Measurements from ENCODE around the gene OLFML3. TPM values are rescaled to one million over a fixed set of nuclear protein-coding genes. Genes with fewer than 3 reads are reported as not detected.

The OLFML3 gene
- total and polyA plus RNA-seq, 2 of the 8 experiments (the other 6 are each of a cell fraction or from before 2014, with no cell fraction given): 56.0 to 72.3 TPM

DNA sequence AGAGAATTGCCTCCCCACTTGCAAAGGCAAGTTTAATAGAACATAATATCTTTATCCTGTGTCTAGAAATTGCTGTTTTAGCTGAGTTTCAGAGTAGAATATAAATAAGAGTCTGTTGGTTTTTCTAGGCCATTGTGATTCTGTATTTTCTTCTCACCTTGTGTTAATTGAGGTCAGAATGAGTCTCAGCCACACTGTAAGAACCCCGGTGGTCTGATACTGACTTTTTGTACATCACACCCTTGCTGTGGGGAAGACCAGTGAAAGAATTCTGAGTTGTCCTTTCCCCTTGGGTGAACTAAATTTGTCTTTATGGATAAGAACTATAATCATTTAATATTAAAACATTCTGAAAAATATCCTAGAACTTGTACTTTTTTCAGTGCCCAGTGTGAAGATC is 43.3 kb upstream of the OLFML3 start:
- Histone ChIP-seq H3K4me2 (ENCODE audit: insufficient read depth in 1 of 2, low read depth in 2 of 2, low read length in 2 of 2) (no peak overlapping the region), H2AK5ac (ENCODE audit: low read depth, low read length) (no peak overlapping the region), H4K20me1 (replicated peaks in 1 of 2; ENCODE audit: control insufficient read depth in 1 of 2, insufficient read depth in 2 of 2, low read length in 2 of 2) (peaks cover 1 to 9% of the 10 kb centered on the region in 2 experiments), H3K79me1 (ENCODE audit: low read depth, low read length) (peaks cover 5% of the 10 kb centered on the region), H2BK20ac (ENCODE audit: low read length) (no peak overlapping the region), H3K4ac (replicated peaks; ENCODE audit: insufficient read length, low read depth, low read length) (no peak overlapping the region), H4K5ac (ENCODE audit: insufficient read length, low read depth, low read length) (no peak overlapping the region), H3K14ac (ENCODE audit: insufficient read length) (no peak overlapping the region), H3K4me1 (replicated peaks in 1 of 4; ENCODE audit: control insufficient read depth in 3 of 4, insufficient read depth in 4 of 4, low read length in 3 of 4) (peaks cover 0 to 3% (median 1%) of the 10 kb centered on the region in 4 experiments; a peak in 5 of 7 replicates), H3K4me3 (ENCODE audit: extremely low read depth in 1 of 4, insufficient read depth in 2 of 4, low read depth in 3 of 4, low read length in 4 of 4) (no peak overlapping the region), H3K23ac (ENCODE audit: insufficient read length) (no peak overlapping the region), H3K18ac (ENCODE audit: extremely low read depth, low read length) (no peak overlapping the region), H3K9ac (replicated peaks in 1 of 4; ENCODE audit: extremely low read depth in 1 of 4, low read depth in 3 of 4, low read length in 3 of 4) (no peak overlapping the region), H2BK5ac (ENCODE audit: low read depth, low read length) (no peak overlapping the region), H3K56ac (replicated peaks; ENCODE audit: insufficient read length, low read depth, low read length) (no peak overlapping the region), H3K23me2 (ENCODE audit: low read depth, low read length) (no peaks in the 10 kb centered on the region), H2AFZ (ENCODE audit: low read length) (no peak overlapping the region), H2BK15ac (ENCODE audit: low read length) (no peak overlapping the region), H3K36me3 (ENCODE audit: control insufficient read depth in 2 of 4, insufficient read depth in 4 of 4, low read length in 3 of 4) (peaks cover 1 to 7% (median 3%) of the 10 kb centered on the region in 4 experiments; a peak in 6 of 8 replicates), H2BK120ac (replicated peaks; ENCODE audit: low read depth, low read length) (no peak overlapping the region), H3K27me3 (replicated peaks in 1 of 4; ENCODE audit: control insufficient read depth in 3 of 4, extremely low read depth in 1 of 4, insufficient read depth in 3 of 4, low read length in 3 of 4) (no peaks in the 10 kb centered on the region), H3K9me3 (ENCODE audit: insufficient read depth in 2 of 2, low read depth in 1 of 2, low read length in 1 of 2) (no peaks in the 10 kb centered on the region), H3K79me2 (ENCODE audit: control insufficient read depth in 1 of 2, insufficient read depth in 2 of 2, low read length in 2 of 2) (peaks cover 18 to 91% of the 10 kb centered on the region in 2 experiments), H4K91ac (replicated peaks; ENCODE audit: insufficient read length, low read length) (no peak overlapping the region), H3K27ac (ENCODE audit: low read depth, low read length) (no peak overlapping the region), H4K8ac (ENCODE audit: extremely low read depth, insufficient read depth, low read length) (no peak overlapping the region), H2BK12ac (ENCODE audit: low read depth, low read length) (no peak overlapping the region)
- no peak for DNase-seq (ENCODE audit: low read depth in 1 of 2, low spot score in 2 of 2)
- ChIA-PET POLR2A (ENCODE audit: partially characterized antibody) (no interaction called here), CTCF (ENCODE audit: partially characterized antibody) (interaction anchor here (0.7 kb wide), 1 partner anchor 14 kb away, joined by 3 read pairs; no protein-coding TSS in a partner anchor)
- 79% methylated on average over 1 of the region's 1 CpG; no CpG with 5 or more reads in 1 of the 2 experiments for WGBS, 2 experiments (ENCODE audit: extremely low coverage in 1 of 2, insufficient coverage in 1 of 2, insufficient read length in 1 of 2, insufficient replicate concordance in 2 of 2, low coverage in 1 of 2, low lambda C conversion rate in 2 of 2, missing lambda C conversion rate in 1 of 2)
- FAIRE-seq: no peak
- no peak for TF ChIP-seq SIX5 (IDR thresholded peaks at IDR 0.05; ENCODE audit: low read depth, low read length)
- no peak for TF ChIP-seq GTF2F1 (IDR thresholded peaks at IDR 0.05; ENCODE audit: borderline replicate concordance, low read depth, low read length)
- no peak for TF ChIP-seq GABPA (IDR thresholded peaks at IDR 0.05; ENCODE audit: borderline replicate concordance, insufficient read depth, low read length)
- no peak for TF ChIP-seq POLR2A (IDR thresholded peaks at IDR 0.05; ENCODE audit: control extremely low read depth in 1 of 2, low read depth in 2 of 2, low read length in 2 of 2)
- TF ChIP-seq TAF1 (IDR thresholded peaks at IDR 0.05; ENCODE audit: low read depth, low read length): no peak
- TF ChIP-seq, protein P1, sequence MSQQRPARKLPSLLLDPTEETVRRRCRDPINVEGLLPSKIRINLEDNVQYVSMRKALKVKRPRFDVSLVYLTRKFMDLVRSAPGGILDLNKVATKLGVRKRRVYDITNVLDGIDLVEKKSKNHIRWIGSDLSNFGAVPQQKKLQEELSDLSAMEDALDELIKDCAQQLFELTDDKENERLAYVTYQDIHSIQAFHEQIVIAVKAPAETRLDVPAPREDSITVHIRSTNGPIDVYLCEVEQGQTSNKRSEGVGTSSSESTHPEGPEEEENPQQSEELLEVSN (IDR thresholded peaks at IDR 0.05): no peak
- TF ChIP-seq CHD1 (IDR thresholded peaks at IDR 0.05; ENCODE audit: low read depth, low read length): no peak
- no peak for TF ChIP-seq ASH2L (IDR thresholded peaks at IDR 0.05; ENCODE audit: low read length)
- TF ChIP-seq SIN3A (conservative IDR thresholded peaks at IDR 0.05 in 1 of 2, IDR thresholded peaks at IDR 0.05 in 1 of 2; ENCODE audit: low read depth in 1 of 2, low read length in 2 of 2): no peak
- TF ChIP-seq JUN (IDR thresholded peaks at IDR 0.05; ENCODE audit: low read depth, low read length): no peak
- no peak for TF ChIP-seq SRF (IDR thresholded peaks at IDR 0.05; ENCODE audit: low read depth, low read length)
- TF ChIP-seq CTBP2 (IDR thresholded peaks at IDR 0.05; ENCODE audit: borderline replicate concordance, insufficient read depth, insufficient read length, low read length): no peak
- no peak for TF ChIP-seq JUND (IDR thresholded peaks at IDR 0.05; ENCODE audit: low read length)
- no peak for TF ChIP-seq TEAD4 (IDR thresholded peaks at IDR 0.05; ENCODE audit: low read depth, low read length)

All from H1 (cell line).